HS-27A (cell line): ENCODE measurements around the gene RHCE.
"Not testable (repeated sequence)": the region's sequence is repeated elsewhere in the genome, so short reads cannot be mapped to it uniquely, and the experiment has no call there.

Experiments
- DNase-seq: peaks from one replicate; pipeline ENCODE4 v3.0.0-alpha.2; 2012; ENCODE audit warnings: low read depth, missing footprints

The RHCE gene

GRCh38 chr1:25342846-25343245 lies 77.8 kb downstream of the RHCE start:
- no peak for DNase-seq

DNA sequence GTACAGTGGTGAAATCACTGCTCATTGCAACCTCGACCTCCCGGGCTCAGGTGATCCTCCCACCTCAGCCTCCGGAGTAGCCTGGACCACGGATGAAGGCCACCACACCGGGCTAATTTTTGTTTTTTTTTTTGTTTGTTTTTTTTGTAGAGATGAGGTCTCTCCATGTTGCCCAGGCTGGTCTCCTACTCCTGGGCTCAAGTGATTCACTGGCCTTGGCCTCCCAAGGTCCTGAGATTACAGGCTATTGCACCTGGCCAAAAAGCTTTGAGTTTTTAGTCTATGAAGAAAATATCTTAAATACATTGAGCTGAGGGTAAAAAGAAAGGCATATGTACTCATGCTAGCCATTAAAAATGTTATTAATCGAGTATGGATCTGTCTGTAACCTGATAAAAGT lies 78.9 kb downstream of the RHCE start:
- no peak for DNase-seq

GRCh38 chr1:25338986-25339385 lies 81.6 kb downstream of the RHCE start:
- DNase-seq = no peak

DNA sequence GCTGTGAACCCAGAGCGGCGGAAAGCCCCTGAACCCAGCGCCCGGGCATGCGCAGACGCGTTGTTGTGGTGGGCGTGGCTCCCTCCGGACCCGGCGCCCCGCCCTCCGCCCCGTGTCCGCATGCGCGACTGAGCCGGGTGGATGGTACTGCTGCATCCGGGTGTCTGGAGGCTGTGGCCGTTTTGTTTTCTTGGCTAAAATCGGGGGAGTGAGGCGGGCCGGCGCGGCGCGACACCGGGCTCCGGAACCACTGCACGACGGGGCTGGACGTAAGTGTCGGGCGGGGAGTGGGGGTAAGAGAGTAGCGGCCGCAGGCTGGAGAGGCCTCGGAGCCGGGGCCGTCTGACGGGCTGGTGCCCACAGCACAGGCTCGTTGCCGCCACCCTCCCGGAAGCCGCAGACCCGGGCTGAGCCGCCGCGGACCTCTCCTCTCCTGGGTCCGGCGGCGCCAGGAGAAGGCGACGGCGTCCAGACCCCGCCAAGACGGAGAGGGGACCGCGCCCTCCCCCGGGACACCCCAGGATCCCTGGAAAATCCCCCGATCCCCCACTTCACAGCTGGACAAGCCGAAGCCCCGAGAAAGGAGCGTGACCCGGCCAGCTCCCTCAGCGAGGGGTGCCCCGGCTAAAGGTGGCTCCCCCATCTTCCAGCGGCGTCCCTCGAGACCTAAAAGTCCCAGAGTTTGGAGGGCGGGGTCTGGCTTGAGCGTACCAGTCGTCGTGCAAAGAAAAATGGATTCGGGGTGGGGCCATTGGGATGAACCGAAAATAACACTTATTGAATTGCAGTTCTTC lies 82.2 kb downstream of the RHCE start, which contains the start of gene TMEM50A:
Gene TMEM50A, plus strand, starts transcription at position 147 of the 794 bp plus-strand sequence. CDS start 2,153 bp downstream, outside the sequence.
- DNase-seq = peak; percentile 73

- not testable (repeated sequence) for DNase-seq
Measured at GRCh38 chr1:25337483-25338187, 83.0 kb downstream of the RHCE start.

DNA sequence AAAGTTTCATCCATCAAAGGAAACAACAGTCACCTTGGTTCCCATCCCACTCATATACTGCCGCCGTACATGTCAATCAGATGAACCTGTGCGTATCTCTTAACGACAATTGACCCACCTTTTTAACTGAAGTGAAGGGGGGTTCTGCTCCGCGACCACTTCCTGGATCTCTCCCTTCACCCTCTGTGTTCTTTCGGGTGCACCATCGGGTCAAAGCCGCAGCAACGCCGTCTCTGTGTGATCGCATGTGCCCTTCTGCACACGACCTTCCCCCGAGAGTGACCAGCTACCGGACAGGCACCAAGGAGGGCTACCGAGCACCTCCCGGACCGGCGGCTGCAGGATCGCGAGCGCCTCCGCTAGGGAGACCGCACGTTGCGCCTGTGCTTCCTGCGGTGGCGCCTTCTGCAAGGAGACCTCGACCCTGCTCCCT lies 83.7 kb downstream of the RHCE start:
- DNase-seq = not testable (repeated sequence)

GRCh38 chr1:25329950-25330349 lies 90.7 kb downstream of the RHCE start:
- DNase-seq = not testable (repeated sequence)

GRCh38 chr1:25329336-25329735 lies 91.3 kb downstream of the RHCE start:
- DNase-seq = not testable (repeated sequence)

GRCh38 chr1:25328791-25329185 lies 91.8 kb downstream of the RHCE start:
- not testable (repeated sequence) for DNase-seq

DNA sequence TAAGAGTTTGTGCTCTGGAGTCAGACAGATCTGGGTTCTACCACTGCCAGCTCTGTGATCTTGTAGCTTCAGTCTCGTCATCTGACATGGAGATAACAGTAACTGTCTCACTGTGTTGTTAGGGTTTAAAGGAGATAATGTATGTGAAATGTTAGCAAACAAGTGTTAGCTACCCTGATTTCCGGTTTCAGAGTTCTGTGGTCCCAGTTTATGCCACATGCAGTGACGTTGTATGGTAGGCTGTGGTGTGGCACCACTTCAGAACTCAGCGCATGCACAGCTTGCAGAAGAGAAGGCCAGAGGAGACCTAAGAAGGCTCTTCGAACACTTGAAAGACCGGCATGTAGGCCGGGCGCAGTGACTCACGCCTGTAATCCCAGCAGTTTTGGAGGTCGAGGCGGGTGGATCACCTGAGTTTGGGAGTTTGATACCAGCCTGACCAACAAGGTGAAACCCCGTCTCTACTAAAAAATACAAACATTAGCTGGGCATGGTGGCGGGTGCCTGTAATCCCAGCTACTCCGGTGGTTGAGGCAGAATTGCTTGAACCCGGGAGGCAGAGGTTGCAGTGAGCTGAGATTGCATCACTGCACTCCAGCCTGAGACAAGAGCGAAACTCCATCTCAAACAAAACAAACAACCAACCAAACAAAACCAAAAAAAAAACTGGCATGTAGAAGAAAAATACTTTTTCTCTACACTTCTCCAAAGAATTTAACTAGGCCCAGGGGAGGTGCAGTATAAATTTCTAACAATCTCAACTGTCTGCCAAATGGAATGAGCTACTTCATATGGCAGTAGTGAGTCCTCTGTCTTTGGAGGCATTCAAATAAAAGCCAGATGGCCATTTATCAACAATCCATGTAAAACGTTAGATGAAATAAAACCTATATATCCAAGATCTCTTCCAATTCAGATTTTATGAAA lies 92.5 kb downstream of the RHCE start:
- DNase-seq = not testable (repeated sequence)

- DNase-seq = not testable (repeated sequence)
Measured at GRCh38 chr1:25324407-25324806, 96.2 kb downstream of the RHCE start.

DNA sequence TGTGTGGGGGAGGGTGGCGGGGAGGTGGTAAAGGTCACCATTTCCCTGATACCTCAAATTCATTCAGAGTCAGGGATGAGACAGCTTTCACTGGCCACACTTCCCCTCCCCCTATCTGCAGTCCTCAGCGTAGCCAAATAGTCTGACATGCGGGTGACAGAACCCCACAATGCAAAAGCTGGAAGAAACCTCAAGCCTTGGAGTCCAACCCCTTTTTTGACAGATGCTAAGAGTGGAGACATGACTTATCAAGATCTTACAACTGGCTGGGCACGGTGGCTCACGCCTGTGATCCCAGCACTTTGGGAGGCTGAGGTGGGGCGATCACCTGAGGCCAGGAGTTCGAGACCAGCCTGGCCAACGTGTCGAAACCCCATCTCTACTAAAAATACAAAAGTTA lies 98.5 kb downstream of the RHCE start:
- DNase-seq = not testable (repeated sequence)

DNA sequence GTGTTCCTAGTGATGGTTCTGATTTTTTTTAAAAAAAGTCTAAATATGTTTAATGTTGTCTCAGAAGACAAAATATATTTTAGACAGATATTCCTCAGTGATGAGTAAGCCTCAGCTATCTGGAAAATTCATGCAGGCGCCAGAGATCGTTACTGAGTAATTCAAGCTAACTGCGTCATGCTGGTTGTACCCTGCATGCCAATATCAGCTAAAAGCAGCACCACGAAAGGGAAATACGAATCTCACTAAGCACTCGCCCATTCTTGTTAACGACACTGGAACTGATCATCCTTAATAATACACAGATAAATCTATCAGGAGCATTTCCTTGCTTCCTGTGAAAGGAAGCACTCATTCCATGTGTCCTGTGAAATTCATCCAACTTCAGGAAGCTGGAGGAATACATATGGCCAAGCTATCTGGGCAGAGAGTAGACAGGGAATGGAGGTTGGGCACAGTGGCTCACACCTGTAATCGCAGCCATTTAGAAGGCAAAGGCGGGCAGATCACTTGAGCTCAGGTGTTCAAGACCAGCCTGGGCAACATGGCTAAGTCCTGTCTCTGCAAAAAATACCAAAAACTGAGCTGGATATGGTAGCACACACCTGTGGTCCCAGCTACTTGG lies 100.2 kb downstream of the RHCE start:
- DNase-seq = peak; percentile 68

DNA sequence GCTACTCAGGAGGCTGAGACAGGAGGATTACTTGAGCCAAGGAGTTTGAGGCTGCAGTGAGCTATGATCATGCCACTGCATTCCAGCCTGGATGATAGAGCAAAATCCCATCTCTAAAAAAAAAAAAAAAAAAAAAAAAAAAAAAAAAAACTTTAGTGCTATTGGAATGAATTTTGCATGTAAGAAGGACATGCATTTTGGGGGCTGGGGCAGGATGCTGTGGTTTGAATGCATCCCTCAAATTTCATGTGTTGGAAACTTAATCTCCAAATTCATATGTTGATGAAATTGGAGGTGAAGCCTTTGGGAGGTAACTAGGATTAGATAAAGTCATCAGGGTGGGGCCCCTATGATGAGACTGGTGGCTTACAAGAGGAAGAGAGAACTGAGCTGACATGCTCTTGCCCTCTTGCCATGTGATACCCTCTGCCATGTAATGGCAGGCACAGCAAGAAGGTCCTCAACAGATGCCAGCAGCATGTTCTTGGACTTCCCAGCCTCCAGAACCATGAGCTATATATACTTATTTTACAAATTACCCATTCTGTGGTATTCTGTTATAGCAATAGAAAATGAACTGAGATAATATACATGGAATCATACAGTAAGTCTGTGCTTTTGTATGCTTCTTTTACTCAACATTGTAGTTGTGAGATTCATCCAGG lies 107.7 kb downstream of the RHCE start:
- not testable (repeated sequence) for DNase-seq
